DOHH2 (cell line): ENCODE measurements around the gene CIT.

Experiments
- EZH2phosphoT487 ChIP-seq: fragments of 200-600 bp; sonication (generic); IDR thresholded peaks from 2 replicates; pipeline ENCODE4 v1.6.1; 2017; ENCODE audit warnings: borderline replicate concordance, mild to moderate bottlenecking, antibody characterized with exemption, low read length, moderate library complexity, mixed read lengths
- TF ChIP-seq, protein P1 (sequence below): fragments of 200-600 bp; sonication (generic); IDR thresholded peaks from one replicate; pipeline ENCODE4 v1.5.1; 2014; ENCODE audit warnings: antibody characterized with exemption, mild to moderate bottlenecking, low read depth, low read length; ENCODE audit not compliant: poor library complexity, severe bottlenecking

DNA sequence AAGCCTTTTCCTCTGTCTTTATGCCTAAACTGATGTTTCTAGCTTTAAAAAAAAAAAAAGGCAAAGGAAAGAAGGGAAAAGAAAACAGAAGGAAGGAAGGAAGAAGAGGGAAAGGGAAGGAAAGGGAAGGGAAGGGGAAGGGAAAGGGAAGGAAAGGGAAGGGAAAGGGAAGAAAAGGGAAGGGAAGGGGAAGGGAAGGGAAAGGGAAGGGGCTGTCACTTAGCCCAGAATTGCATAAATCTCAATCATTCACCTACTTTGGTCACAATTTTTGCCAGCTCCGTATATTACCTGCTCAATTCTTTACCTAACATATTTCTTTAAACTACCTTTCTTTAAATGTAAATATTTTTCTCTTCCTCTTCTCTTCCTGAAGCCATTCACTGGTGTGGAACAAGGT lies 26.8 kb downstream of the CIT start:
- TF ChIP-seq, protein P1, sequence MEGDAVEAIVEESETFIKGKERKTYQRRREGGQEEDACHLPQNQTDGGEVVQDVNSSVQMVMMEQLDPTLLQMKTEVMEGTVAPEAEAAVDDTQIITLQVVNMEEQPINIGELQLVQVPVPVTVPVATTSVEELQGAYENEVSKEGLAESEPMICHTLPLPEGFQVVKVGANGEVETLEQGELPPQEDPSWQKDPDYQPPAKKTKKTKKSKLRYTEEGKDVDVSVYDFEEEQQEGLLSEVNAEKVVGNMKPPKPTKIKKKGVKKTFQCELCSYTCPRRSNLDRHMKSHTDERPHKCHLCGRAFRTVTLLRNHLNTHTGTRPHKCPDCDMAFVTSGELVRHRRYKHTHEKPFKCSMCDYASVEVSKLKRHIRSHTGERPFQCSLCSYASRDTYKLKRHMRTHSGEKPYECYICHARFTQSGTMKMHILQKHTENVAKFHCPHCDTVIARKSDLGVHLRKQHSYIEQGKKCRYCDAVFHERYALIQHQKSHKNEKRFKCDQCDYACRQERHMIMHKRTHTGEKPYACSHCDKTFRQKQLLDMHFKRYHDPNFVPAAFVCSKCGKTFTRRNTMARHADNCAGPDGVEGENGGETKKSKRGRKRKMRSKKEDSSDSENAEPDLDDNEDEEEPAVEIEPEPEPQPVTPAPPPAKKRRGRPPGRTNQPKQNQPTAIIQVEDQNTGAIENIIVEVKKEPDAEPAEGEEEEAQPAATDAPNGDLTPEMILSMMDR: no peak
- TF ChIP-seq EZH2phosphoT487: no peak
